Activated CD8-positive, alpha-beta memory T cell treated with anti-CD3 and anti-CD28 coated beads, Interleukin-2, amount 10 ng/mL, durations not matched to agents 7 days and 5 days (primary cell): ENCODE data around the gene TNFRSF8. TPM values are rescaled to one million over a fixed set of nuclear protein-coding genes. Genes with fewer than 3 reads are reported as not detected.
"Not testable (repeated sequence)": the region's sequence is repeated elsewhere in the genome, so short reads cannot be mapped to it uniquely, and the experiment has no call there.

Experiments
- ATAC-seq: fragments of 150-1000 bp; cut with Tn5 transposase; one replicate; pipeline ENCODE4 v1.10.0; 2021; ENCODE audit warnings: moderate library complexity
- CTCF ChIA-PET: fragments of 350-600 bp; sonication (Branson Sonifier 250); formaldehyde crosslinking; loops from one replicate; lab custom pipeline; 2021; ENCODE audit warnings: antibody characterized with exemption; lab: Charles Lee
- DNase-seq: peaks from one replicate; pipeline ENCODE4 v3.0.0-alpha.2; 2020
- H3K27ac Mint-ChIP-seq: one replicate; pipeline ENCODE4 v1.8.0; 2021; ENCODE audit warnings: mild to moderate bottlenecking, mixed read lengths
- H3K27me3 Mint-ChIP-seq: one replicate; pipeline ENCODE4 v1.8.0; 2021; ENCODE audit warnings: mixed read lengths
- H3K36me3 Mint-ChIP-seq: one replicate; pipeline ENCODE4 v1.8.0; 2021; ENCODE audit warnings: mild to moderate bottlenecking, mixed read lengths
- H3K4me1 Mint-ChIP-seq: one replicate; pipeline ENCODE4 v1.8.0; 2021; ENCODE audit warnings: mixed read lengths
- H3K4me3 Mint-ChIP-seq: one replicate; pipeline ENCODE4 v1.8.0; 2021; ENCODE audit warnings: mild to moderate bottlenecking, moderate library complexity, mixed read lengths
- H3K9me3 Mint-ChIP-seq: one replicate; pipeline ENCODE4 v1.8.0; 2022; ENCODE audit warnings: low read depth, mixed read lengths
- total RNA-seq, 2 experiments: library from RNA; stranded (reverse); gene quantifications; one replicate each; pipeline ENCODE4 v1.2.3, GENCODE V29; 2021

Gene TNFRSF8
- total RNA-seq, 2 experiments from 2014 or later: 3.8 to 14.8 TPM

GRCh38 chr1:12044187-12044877 lies 18.8 kb upstream of the TNFRSF8 start:
- Mint-ChIP-seq H3K27me3 (peaks cover 13% of the 10 kb centered on the region), H3K4me1 (peaks cover 28% of the 10 kb centered on the region), H3K27ac (peak overlapping the region; percentile 59)
- not testable (repeated sequence) for H3K36me3 Mint-ChIP-seq, ATAC-seq, H3K9me3 Mint-ChIP-seq, DNase-seq, H3K4me3 Mint-ChIP-seq
- CTCF ChIA-PET: interaction anchor here (2.1 to 3.3 kb wide), 3 partner anchors 12 to 27 kb away, joined by 7 to 12 read pairs (median 8); partner anchors contain the start of gene MIIP

DNA sequence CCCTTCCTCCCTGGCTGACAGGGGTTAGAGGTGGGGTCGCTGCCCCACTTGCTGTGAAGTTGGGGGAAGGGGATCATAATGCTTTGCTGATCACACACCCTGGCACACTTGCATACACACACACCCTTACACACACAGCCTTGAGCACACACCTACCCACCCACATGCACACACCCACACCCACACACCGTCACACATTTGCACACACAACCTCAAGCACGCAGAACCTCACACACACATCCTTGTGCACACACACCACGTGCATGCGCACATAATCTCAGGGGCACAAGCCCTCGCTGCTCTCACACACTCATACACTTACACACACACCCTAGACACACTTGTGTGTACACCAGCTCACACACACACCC lies 16.4 kb upstream of the TNFRSF8 start:
- no peaks in the 10 kb centered on the region for H3K9me3 Mint-ChIP-seq
- H3K36me3 Mint-ChIP-seq: no peaks in the 10 kb centered on the region
- H3K4me3 Mint-ChIP-seq: no peak overlapping the region
- H3K27me3 Mint-ChIP-seq: peaks cover 13% of the 10 kb centered on the region
- peaks cover 29% of the 10 kb centered on the region for H3K4me1 Mint-ChIP-seq
- CTCF ChIA-PET: interaction anchor here (0.6 to 3.3 kb wide), 10 partner anchors 10 to 1714 kb away, joined by 3 to 12 read pairs (median 4); partner anchors contain the start of gene MIIP
- no peak for ATAC-seq
- no peak for DNase-seq
- no peak overlapping the region for H3K27ac Mint-ChIP-seq

GRCh38 chr1:12047120-12047876 lies 15.8 kb upstream of the TNFRSF8 start:
- CTCF ChIA-PET: interaction anchor here (0.6 to 3.3 kb wide), 10 partner anchors 10 to 1714 kb away, joined by 3 to 12 read pairs (median 4); no protein-coding TSS in a partner anchor
- no peak overlapping the region for H3K27ac Mint-ChIP-seq
- peaks cover 13% of the 10 kb centered on the region for H3K27me3 Mint-ChIP-seq
- DNase-seq (peak; percentile 89), ATAC-seq (peak; percentile 68)
- H3K4me1 Mint-ChIP-seq: peaks cover 35% of the 10 kb centered on the region
- no peaks in the 10 kb centered on the region for H3K9me3 Mint-ChIP-seq
- H3K36me3 Mint-ChIP-seq: no peaks in the 10 kb centered on the region
- H3K4me3 Mint-ChIP-seq: no peak overlapping the region

DNA sequence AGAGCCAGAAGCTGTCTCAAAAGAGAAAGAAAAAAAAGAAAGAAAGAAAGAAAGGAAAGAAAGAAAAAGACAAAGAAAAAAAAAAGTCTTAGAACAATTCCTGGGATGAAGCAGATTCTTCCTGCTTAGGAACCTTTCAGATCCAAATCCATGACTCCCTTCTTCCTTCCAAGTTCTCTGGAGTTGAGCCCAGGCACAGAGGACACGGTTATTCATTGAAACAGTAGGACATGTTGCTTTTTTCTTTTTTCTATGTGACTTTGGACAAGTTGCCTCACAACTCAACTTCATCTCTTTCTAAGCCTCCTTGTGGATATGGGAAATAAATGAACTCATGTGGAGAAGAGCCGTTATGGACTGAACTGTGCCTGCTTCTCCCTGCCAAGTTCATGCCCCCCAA lies 14.7 kb upstream of the TNFRSF8 start:
- CTCF ChIA-PET: interaction anchor here (3.3 kb wide), 1 partner anchor 32 kb away, joined by 12 read pairs; no protein-coding TSS in a partner anchor
- Mint-ChIP-seq H3K36me3 (no peaks in the 10 kb centered on the region), H3K27me3 (peaks cover 13% of the 10 kb centered on the region)

DNA sequence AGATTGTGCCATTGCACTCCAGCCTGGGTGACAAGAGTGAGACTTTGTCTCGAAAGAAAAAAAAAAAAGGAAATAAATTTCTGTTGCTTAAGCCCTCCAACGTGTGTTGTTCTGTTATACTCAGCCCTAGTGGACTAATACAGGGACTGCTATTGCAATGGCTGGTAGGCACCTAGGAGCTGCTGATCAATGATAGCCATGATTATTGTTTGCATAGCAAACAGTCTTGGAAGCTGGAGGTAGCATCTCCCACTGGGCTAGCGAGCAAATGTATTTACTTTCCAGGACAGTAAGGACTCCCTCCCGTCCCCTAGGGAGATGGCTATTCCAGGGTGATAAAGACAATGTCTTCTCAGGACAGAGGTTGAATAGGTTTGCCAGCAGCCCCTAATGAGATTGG lies 13.5 kb upstream of the TNFRSF8 start:
- CTCF ChIA-PET: interaction anchor here (0.9 to 2.8 kb wide), 3 partner anchors 30 to 75 kb away, joined by 4 to 13 read pairs (median 6); no protein-coding TSS in a partner anchor
- Mint-ChIP-seq H3K4me1 (peaks cover 46% of the 10 kb centered on the region), H3K9me3 (no peaks in the 10 kb centered on the region), H3K27me3 (peaks cover 11% of the 10 kb centered on the region), H3K4me3 (no peak overlapping the region), H3K36me3 (no peaks in the 10 kb centered on the region), H3K27ac (no peak overlapping the region)
- ATAC-seq (no peak), DNase-seq (no peak)

More for the DNA sequence above, 14.7 kb upstream of the TNFRSF8 start:
- DNase-seq (no peak), ATAC-seq (no peak)
- H3K4me1 Mint-ChIP-seq: peaks cover 42% of the 10 kb centered on the region
- H3K4me3 Mint-ChIP-seq: no peak overlapping the region
- no peaks in the 10 kb centered on the region for H3K9me3 Mint-ChIP-seq
- no peak overlapping the region for H3K27ac Mint-ChIP-seq

DNA sequence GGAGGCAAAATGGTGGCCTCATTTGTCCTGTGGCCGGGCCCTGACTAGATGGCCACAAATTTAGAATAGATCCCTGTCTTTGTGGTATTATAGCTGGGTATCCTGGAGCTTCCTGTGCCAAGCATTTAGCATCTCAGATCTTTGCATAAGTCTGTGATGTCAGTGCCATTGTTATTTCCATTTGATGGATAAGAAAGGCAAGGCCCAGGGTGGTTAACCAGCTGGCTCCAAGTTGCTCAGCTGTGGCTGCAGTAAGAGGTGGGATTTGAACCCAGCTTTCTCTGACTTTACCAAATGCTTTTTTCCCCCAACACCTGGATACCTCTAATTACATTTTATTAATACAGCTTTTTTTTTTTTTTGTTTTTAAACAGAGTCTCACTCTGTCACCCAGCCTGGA lies 11.7 kb upstream of the TNFRSF8 start:
- no peaks in the 10 kb centered on the region for H3K9me3 Mint-ChIP-seq
- H3K27me3 Mint-ChIP-seq: no peaks in the 10 kb centered on the region
- no peak for ATAC-seq
- H3K27ac Mint-ChIP-seq: peak overlapping the region; percentile 82
- no peaks in the 10 kb centered on the region for H3K36me3 Mint-ChIP-seq
- CTCF ChIA-PET: interaction anchor here (0.8 to 2.8 kb wide), 14 partner anchors 11 to 213 kb away, joined by 3 to 13 read pairs (median 4); partner anchors contain the start of genes MIIP and TNFRSF8
- H3K4me1 Mint-ChIP-seq: peaks cover 55% of the 10 kb centered on the region
- DNase-seq: no peak
- H3K4me3 Mint-ChIP-seq: no peak overlapping the region

GRCh38 chr1:12052008-12052573 lies 11.0 kb upstream of the TNFRSF8 start:
- CTCF ChIA-PET: interaction anchor here (0.7 to 2.8 kb wide), 11 partner anchors 11 to 214 kb away, joined by 3 to 13 read pairs (median 4); partner anchors contain the start of genes MIIP and TNFRSF8
- Mint-ChIP-seq H3K36me3 (no peaks in the 10 kb centered on the region), H3K4me3 (peak overlapping the region; percentile 23), H3K9me3 (no peaks in the 10 kb centered on the region), H3K27me3 (no peaks in the 10 kb centered on the region), H3K27ac (peak overlapping the region; percentile 82), H3K4me1 (peaks cover 63% of the 10 kb centered on the region)
- peak; percentile 88 for DNase-seq
- peak; percentile 67 for ATAC-seq

GRCh38 chr1:12052997-12053686 lies 10.0 kb upstream of the TNFRSF8 start:
- H3K9me3 Mint-ChIP-seq: no peaks in the 10 kb centered on the region
- no peaks in the 10 kb centered on the region for H3K36me3 Mint-ChIP-seq
- peak overlapping the region; percentile 82 for H3K27ac Mint-ChIP-seq
- no peaks in the 10 kb centered on the region for H3K27me3 Mint-ChIP-seq
- ATAC-seq: no peak
- peaks cover 73% of the 10 kb centered on the region for H3K4me1 Mint-ChIP-seq
- CTCF ChIA-PET: no interaction called here
- no peak for DNase-seq
- no peak overlapping the region for H3K4me3 Mint-ChIP-seq

GRCh38 chr1:12053752-12054548 lies 9.2 kb upstream of the TNFRSF8 start:
- no peaks in the 10 kb centered on the region for H3K36me3 Mint-ChIP-seq
- peaks cover 81% of the 10 kb centered on the region for H3K4me1 Mint-ChIP-seq
- H3K9me3 Mint-ChIP-seq: no peaks in the 10 kb centered on the region
- no peak for DNase-seq
- H3K27ac Mint-ChIP-seq: no peak overlapping the region
- CTCF ChIA-PET: interaction anchor here (1.2 to 6.4 kb wide), 3 partner anchors 9 to 26 kb away, joined by 4 to 50 read pairs (median 5); partner anchors contain the start of gene TNFRSF8
- H3K4me3 Mint-ChIP-seq: no peak overlapping the region
- no peaks in the 10 kb centered on the region for H3K27me3 Mint-ChIP-seq
- no peak for ATAC-seq

GRCh38 chr1:12055259-12055658 lies 7.8 kb upstream of the TNFRSF8 start:
- DNase-seq (no peak), ATAC-seq (no peak)
- H3K27me3 Mint-ChIP-seq: peaks cover 7% of the 10 kb centered on the region
- H3K36me3 Mint-ChIP-seq: no peaks in the 10 kb centered on the region
- no peak overlapping the region for H3K27ac Mint-ChIP-seq
- CTCF ChIA-PET: interaction anchor here (1.2 to 6.4 kb wide), 4 partner anchors 8 to 24 kb away, joined by 4 to 50 read pairs (median 6); partner anchors contain the start of gene TNFRSF8
- H3K4me1 Mint-ChIP-seq: peaks cover 85% of the 10 kb centered on the region
- H3K4me3 Mint-ChIP-seq: no peak overlapping the region
- H3K9me3 Mint-ChIP-seq: no peaks in the 10 kb centered on the region

DNA sequence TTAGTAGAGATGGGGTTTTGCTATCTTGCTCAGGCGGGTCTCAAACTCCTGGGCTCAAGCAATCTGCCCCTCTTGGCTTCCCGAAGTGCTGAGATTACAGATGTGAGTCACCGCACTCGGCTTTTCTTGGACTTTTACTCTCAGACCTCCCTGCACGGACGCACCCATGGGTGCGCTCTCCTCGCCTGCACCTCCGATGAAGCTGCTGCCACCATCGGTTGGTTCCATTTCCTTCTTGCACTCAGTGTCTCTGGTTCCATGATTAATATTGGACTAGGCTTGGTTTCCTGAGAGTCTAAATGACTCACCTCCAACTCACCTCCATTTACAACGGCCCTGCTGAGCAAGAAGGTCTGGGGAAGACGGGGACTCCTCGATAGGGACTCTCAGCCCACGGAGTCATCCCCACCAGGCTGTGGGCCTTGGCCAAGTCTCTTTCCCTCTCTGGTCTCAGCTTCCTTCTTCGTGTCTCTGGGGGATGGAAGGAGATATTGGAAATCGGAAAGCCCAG lies 6.7 kb upstream of the TNFRSF8 start:
- peak; percentile 81 for DNase-seq
- Mint-ChIP-seq H3K4me3 (no peak overlapping the region), H3K9me3 (no peaks in the 10 kb centered on the region), H3K27me3 (peaks cover 7% of the 10 kb centered on the region), H3K27ac (peak overlapping the region; percentile 66), H3K36me3 (no peaks in the 10 kb centered on the region), H3K4me1 (peaks cover 82% of the 10 kb centered on the region)
- ATAC-seq: peak; percentile 61
- CTCF ChIA-PET: interaction anchor here (1.4 to 6.4 kb wide), 5 partner anchors 9 to 233 kb away, joined by 4 to 50 read pairs (median 8); no protein-coding TSS in a partner anchor
